GM12878 (cell line): Measurements from ENCODE around the gene ATP5PD. TPM values are rescaled to one million over a fixed set of nuclear protein-coding genes. Genes with fewer than 3 reads are reported as not detected.

Experiments
- ATAC-seq: fragments of 200-7000 bp; cut with Tn5 transposase; 3 replicates; pipeline ENCODE4 v1.9.1; 2020; ENCODE audit warnings: mild to moderate bottlenecking, moderate library complexity
- BruUV-seq: library from RNA; stranded (reverse); fragments of 400-500 nt; replicated peaks from 2 replicates; lab custom pipeline; 2021; lab: Mats Ljungman, UMichigan
- CTCF ChIA-PET: fragments of 300-600 bp; sonication (Branson Sonifier 250); formaldehyde crosslinking; extraction: SDS; loops from one replicate; lab custom pipeline; 2021; ENCODE audit warnings: inconsistent platforms; lab: Yijun Ruan, JAX
- POLR2A ChIA-PET: fragments of 350-600 bp; formaldehyde crosslinking; extraction: SDS; loops from one replicate; lab custom pipeline; 2021; ENCODE audit warnings: inconsistent platforms; lab: Charles Lee
- RAD21 ChIA-PET: fragments of 300-600 bp; sonication (Branson Sonifier 250); formaldehyde crosslinking; loops from one replicate; lab custom pipeline; 2023; ENCODE audit warnings: antibody characterized with exemption; ENCODE audit not compliant: unreplicated experiment; lab: Charles Lee
- SMC1A ChIA-PET: fragments of 300-600 bp; sonication (Branson Sonifier 250); formaldehyde crosslinking; loops from one replicate; lab custom pipeline; 2023; ENCODE audit not compliant: unreplicated experiment, uncharacterized antibody; lab: Charles Lee
- DNase-seq: peaks from one replicate; pipeline ENCODE4 v3.0.0-alpha.2; 2011; ENCODE audit warnings: low read depth, low spot score
- FAIRE-seq: peaks from 3 replicates; lab custom pipeline; 2011; peaks lifted over from hg19 to GRCh38; lab: Jason Lieb, UNC
- H2AFZ ChIP-seq: 2 replicates; pipeline ENCODE4 v1.6.0; 2011; ENCODE audit warnings: low read depth, low read length, control low read depth; ENCODE audit not compliant: control insufficient read depth
- H3K27ac ChIP-seq: 2 replicates; pipeline ENCODE4 v1.5.1; 2011; ENCODE audit warnings: control low read depth; ENCODE audit not compliant: control insufficient read depth, insufficient read depth
- H3K27me3 ChIP-seq, 2 experiments: replicated peaks in 1 of 2; 2 replicates each; pipeline versions ENCODE4 v1.6.0 to v1.6.1; 2011; ENCODE audit warnings: low read length in 1 of 2; ENCODE audit not compliant: control insufficient read depth in 2 of 2, insufficient read depth in 2 of 2
- H3K36me3 ChIP-seq, 2 experiments: 2 replicates each; pipeline ENCODE4 v1.5.1; 2011; ENCODE audit warnings: low read length in 1 of 2; ENCODE audit not compliant: control insufficient read depth in 2 of 2, insufficient read depth in 2 of 2
- H3K4me1 ChIP-seq: 2 replicates; pipeline ENCODE4 v1.6.1; 2011; ENCODE audit warnings: mild to moderate bottlenecking, low read length, moderate library complexity, mixed read lengths; ENCODE audit not compliant: control insufficient read depth, insufficient read depth
- H3K4me2 ChIP-seq: 2 replicates; pipeline ENCODE4 v1.6.0; 2011; ENCODE audit warnings: control low read depth; ENCODE audit not compliant: control insufficient read depth, insufficient read depth
- H3K4me3 ChIP-seq: fragments of 200-600 bp; sonication (generic); 2 replicates; pipeline ENCODE4 v1.5.1; 2016
- H3K79me2 ChIP-seq: 2 replicates; pipeline ENCODE4 v1.6.0; 2011; ENCODE audit warnings: low read length; ENCODE audit not compliant: control insufficient read depth, insufficient read depth
- H3K9ac ChIP-seq: 2 replicates; pipeline ENCODE4 v1.8.0; 2011; ENCODE audit warnings: low read length, control low read depth, mixed read lengths; ENCODE audit not compliant: control insufficient read depth, insufficient read depth
- H3K9me3 ChIP-seq: replicated peaks from 3 replicates; pipeline ENCODE4 v1.5.1; 2011; ENCODE audit warnings: mild to moderate bottlenecking, low read length; ENCODE audit not compliant: control insufficient read depth, insufficient read depth
- H4K20me1 ChIP-seq: 2 replicates; pipeline ENCODE4 v1.6.0; 2011; ENCODE audit not compliant: control insufficient read depth, insufficient read depth
- ASH2L ChIP-seq: fragments of 300-600, 200-600 bp; sonication (generic); IDR thresholded peaks from 2 replicates; pipeline ENCODE4 v1.6.1; 2017; ENCODE audit warnings: low read depth, mild to moderate bottlenecking, borderline replicate concordance
- BRCA1 ChIP-seq: IDR thresholded peaks from 2 replicates; pipeline ENCODE4 v1.6.1; 2011; ENCODE audit warnings: low read depth, low read length, improper control_type of control experiment
- ETV6 ChIP-seq, 2 experiments: fragments of 450-650 bp in 1 of 2; IDR thresholded peaks in 1 of 2; conservative IDR thresholded peaks in 1 of 2; 2 replicates each; pipeline ENCODE4 v1.6.1; 2014; ENCODE audit warnings: antibody characterized with exemption in 1 of 2, borderline replicate concordance in 1 of 2, low read depth in 1 of 2, mild to moderate bottlenecking in 1 of 2, moderate library complexity in 1 of 2
- FOXK2 ChIP-seq: fragments of 450-650 bp; IDR thresholded peaks from 2 replicates; pipeline ENCODE4 v1.6.1; 2017; ENCODE audit warnings: mild to moderate bottlenecking, moderate library complexity
- GABPA ChIP-seq: IDR thresholded peaks from 2 replicates; pipeline ENCODE4 v1.6.1; 2014; ENCODE audit warnings: antibody characterized with exemption, low read depth, mild to moderate bottlenecking, inconsistent platforms
- HCFC1 ChIP-seq: fragments of 150-350 bp; IDR thresholded peaks from 2 replicates; pipeline ENCODE4 v1.6.1; 2014; ENCODE audit warnings: low read length
- IKZF1 ChIP-seq: fragments of 450-650 bp; conservative IDR thresholded peaks from 2 replicates; pipeline ENCODE4 v1.6.1; 2017; ENCODE audit warnings: antibody characterized with exemption, mild to moderate bottlenecking
- MXI1 ChIP-seq: fragments of 150-350 bp; IDR thresholded peaks from 2 replicates; pipeline ENCODE4 v1.6.1; 2011; ENCODE audit warnings: low read depth, mild to moderate bottlenecking, inconsistent platforms, low read length, improper control_type of control experiment
- NFYA ChIP-seq: IDR thresholded peaks from 2 replicates; pipeline ENCODE4 v1.6.1; 2011; ENCODE audit warnings: low read depth, mild to moderate bottlenecking, low read length, improper control_type of control experiment, borderline replicate concordance
- NRF1 ChIP-seq: conservative IDR thresholded peaks from 2 replicates; pipeline ENCODE4 v1.6.1; 2011; ENCODE audit warnings: mild to moderate bottlenecking, low read depth, low read length, improper control_type of control experiment
- RB1 ChIP-seq: fragments of 450-650 bp; formaldehyde crosslinking; IDR thresholded peaks from 2 replicates; pipeline ENCODE4 v1.6.1; 2017; ENCODE audit warnings: mild to moderate bottlenecking, borderline replicate concordance
- RFX5 ChIP-seq: IDR thresholded peaks from 2 replicates; pipeline ENCODE4 v1.6.1; 2011; ENCODE audit warnings: low read depth, low read length, improper control_type of control experiment
- SPI1 ChIP-seq: IDR thresholded peaks from 2 replicates; pipeline ENCODE4 v1.6.1; 2011; ENCODE audit warnings: low read depth, mild to moderate bottlenecking, low read length, moderate library complexity, borderline replicate concordance; ENCODE audit not compliant: insufficient read depth
- ZNF207 ChIP-seq: fragments of 450-650 bp; IDR thresholded peaks from 2 replicates; pipeline ENCODE4 v1.6.1; 2014; ENCODE audit warnings: antibody characterized with exemption, mild to moderate bottlenecking, borderline replicate concordance
- WGBS: methylation state at CpG from one replicate; pipeline ENCODE4 v1.1.6; 2016; ENCODE audit warnings: low lambda C conversion rate; ENCODE audit not compliant: insufficient replicate concordance, insufficient coverage; ENCODE audit errors: missing lambda C conversion rate; 5-methylcytosine and 5-hydroxymethylcytosine counted together
- in situ Hi-C: fragments of 300-500 bp; cut with MboI; formaldehyde crosslinking; loops from 9 replicates; pipeline ENCODE4 v1.14.3; 2018; ENCODE audit warnings: mixed read lengths
- intact Hi-C: fragments of 100-400 bp; cut with micrococcal nuclease; formaldehyde crosslinking; loops from one replicate; pipeline ENCODE4 v1.14.2; 2022; ENCODE audit not compliant: unreplicated experiment
- polyA plus RNA-seq, 11 experiments: library from polyadenylated mRNA; depleted of rRNA in 4 of 11; unstranded in 6 of 11; stranded (reverse) in 5 of 11; fragments of >200 nt; fragmentation: Nextera tagmentation in 4 of 11; fragmentation: Illumina TruSeq in 1 of 11; extraction: Ambion mirVana in 4 of 11; extraction: Trizol in 1 of 11; gene quantifications; 1 replicate in 1 of 11; 2 replicates in 10 of 11; pipeline versions ENCODE4 v1.2.1 to v1.2.3, GENCODE V29; 2011 to 2016; ENCODE audit warnings: inconsistent platforms in 2 of 11, missing spikeins in 2 of 11, low read depth in 1 of 11
- total RNA-seq, 4 experiments: library from RNA; depleted of rRNA in 3 of 4; stranded (reverse); fragments of >200 nt in 3 of 4; fragmentation: Illumina TruSeq in 1 of 4; extraction: Trizol in 1 of 4; gene quantifications; 2 replicates each; pipeline versions ENCODE4 v1.2.1 to v1.2.3, GENCODE V29; 2013 to 2021
- TF ChIP-seq, protein P1 (sequence below): fragments of 450-650 bp; IDR thresholded peaks from 2 replicates; pipeline ENCODE4 v1.6.1; 2017; ENCODE audit warnings: mild to moderate bottlenecking, low read depth, inconsistent platforms; ENCODE audit not compliant: poor library complexity, severe bottlenecking
- TF ChIP-seq, protein P2 (sequence below): IDR thresholded peaks from 2 replicates; pipeline ENCODE4 v1.6.1; 2011; ENCODE audit warnings: low read depth, mild to moderate bottlenecking, low read length, moderate library complexity, borderline replicate concordance; ENCODE audit errors: extremely low read depth
- TF ChIP-seq, protein P3 (sequence below), 3 experiments: IDR thresholded peaks in 2 of 3; conservative IDR thresholded peaks in 1 of 3; 2 replicates each; pipeline ENCODE4 v1.5.1; 2011; ENCODE audit warnings: low read depth in 3 of 3, low read length in 3 of 3, mild to moderate bottlenecking in 3 of 3, control low read depth in 2 of 3, moderate library complexity in 2 of 3, inconsistent platforms in 1 of 3, mixed read lengths in 1 of 3; ENCODE audit not compliant: control insufficient read depth in 2 of 3, insufficient read depth in 1 of 3; ENCODE audit errors: extremely low read depth in 1 of 3

The ATP5PD gene
- total and polyA plus RNA-seq, 10 of the 15 experiments (the other 5 are each of a cell fraction or from before 2014, with no cell fraction given) = 172 to 772 (median 321) TPM

DNA sequence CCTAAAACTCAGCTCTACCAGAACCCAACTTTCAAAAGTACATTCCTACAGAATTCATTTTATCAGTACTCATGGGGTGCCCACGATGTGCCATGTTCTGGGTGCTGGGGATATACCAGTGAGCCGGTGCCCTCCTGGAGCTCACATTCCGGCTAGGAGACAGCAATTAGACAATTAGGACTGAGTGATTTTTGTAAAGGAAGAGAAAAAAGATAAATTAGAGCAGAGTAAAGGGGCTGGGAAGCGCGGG, 34.7 kb downstream of the ATP5PD start:
- SMC1A ChIA-PET = interaction anchor here (0.7 to 4.8 kb wide), 14 partner anchors 12 to 400 kb away, joined by 3 to 23 read pairs (median 4); partner anchors contain the start of gene NT5C
- Histone ChIP-seq H3K27me3 (no peaks in the 10 kb centered on the region; a peak in 1 of 4 replicates), H3K27ac (peak overlapping the region; percentile 67), H3K4me1 (peaks cover 8% of the 10 kb centered on the region), H3K36me3 (no peaks in the 10 kb centered on the region), H3K4me3 (peak overlapping the region; percentile 94; the same call in 1 of the 2 replicates), H2AFZ (peak overlapping the region; percentile 92), H4K20me1 (no peaks in the 10 kb centered on the region), H3K79me2 (peaks cover 14% of the 10 kb centered on the region), H3K9ac (peak overlapping the region; percentile 89), H3K4me2 (peak overlapping the region; percentile 84), H3K9me3 (no peaks in the 10 kb centered on the region)
- FAIRE-seq = no peak
- CTCF ChIA-PET = interaction anchor here (0.5 to 3.9 kb wide), 24 partner anchors 10 to 809 kb away, joined by 3 to 64 read pairs (median 4); partner anchors contain the start of genes MIF4GD and SLC16A5
- in situ Hi-C loops = no loop called here
- intact Hi-C loops = no loop called here
- WGBS = 84% methylated on average over 5 of the region's 5 CpGs
- POLR2A ChIA-PET = interaction anchor here (0.6 to 3.5 kb wide), 13 partner anchors 15 to 1841 kb away, joined by 3 to 11 read pairs (median 4); partner anchors contain the start of genes CDR2L and FDXR
- DNase-seq = no peak
- TF ChIP-seq SPI1 (no peak), ASH2L (no peak), NFYA (no peak), MXI1 (no peak), GABPA (no peak), RFX5 (no peak), ETV6 (conservative IDR thresholded peaks at IDR 0.05 in 1 of 2, IDR thresholded peaks at IDR 0.05 in 1 of 2; ENCODE audit: borderline replicate concordance in 1 of 2, low read depth in 1 of 2) (no peak), FOXK2 (no peak), BRCA1 (no peak), NRF1 (no peak), HCFC1 (no peak), RB1 (no peak), IKZF1 (no peak), ZNF207 (no peak)
- TF ChIP-seq, protein P1, sequence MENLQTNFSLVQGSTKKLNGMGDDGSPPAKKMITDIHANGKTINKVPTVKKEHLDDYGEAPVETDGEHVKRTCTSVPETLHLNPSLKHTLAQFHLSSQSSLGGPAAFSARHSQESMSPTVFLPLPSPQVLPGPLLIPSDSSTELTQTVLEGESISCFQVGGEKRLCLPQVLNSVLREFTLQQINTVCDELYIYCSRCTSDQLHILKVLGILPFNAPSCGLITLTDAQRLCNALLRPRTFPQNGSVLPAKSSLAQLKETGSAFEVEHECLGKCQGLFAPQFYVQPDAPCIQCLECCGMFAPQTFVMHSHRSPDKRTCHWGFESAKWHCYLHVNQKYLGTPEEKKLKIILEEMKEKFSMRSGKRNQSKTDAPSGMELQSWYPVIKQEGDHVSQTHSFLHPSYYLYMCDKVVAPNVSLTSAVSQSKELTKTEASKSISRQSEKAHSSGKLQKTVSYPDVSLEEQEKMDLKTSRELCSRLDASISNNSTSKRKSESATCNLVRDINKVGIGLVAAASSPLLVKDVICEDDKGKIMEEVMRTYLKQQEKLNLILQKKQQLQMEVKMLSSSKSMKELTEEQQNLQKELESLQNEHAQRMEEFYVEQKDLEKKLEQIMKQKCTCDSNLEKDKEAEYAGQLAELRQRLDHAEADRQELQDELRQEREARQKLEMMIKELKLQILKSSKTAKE = no peak
- TF ChIP-seq, protein P2, sequence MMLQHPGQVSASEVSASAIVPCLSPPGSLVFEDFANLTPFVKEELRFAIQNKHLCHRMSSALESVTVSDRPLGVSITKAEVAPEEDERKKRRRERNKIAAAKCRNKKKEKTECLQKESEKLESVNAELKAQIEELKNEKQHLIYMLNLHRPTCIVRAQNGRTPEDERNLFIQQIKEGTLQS = no peak
- TF ChIP-seq, protein P3, sequence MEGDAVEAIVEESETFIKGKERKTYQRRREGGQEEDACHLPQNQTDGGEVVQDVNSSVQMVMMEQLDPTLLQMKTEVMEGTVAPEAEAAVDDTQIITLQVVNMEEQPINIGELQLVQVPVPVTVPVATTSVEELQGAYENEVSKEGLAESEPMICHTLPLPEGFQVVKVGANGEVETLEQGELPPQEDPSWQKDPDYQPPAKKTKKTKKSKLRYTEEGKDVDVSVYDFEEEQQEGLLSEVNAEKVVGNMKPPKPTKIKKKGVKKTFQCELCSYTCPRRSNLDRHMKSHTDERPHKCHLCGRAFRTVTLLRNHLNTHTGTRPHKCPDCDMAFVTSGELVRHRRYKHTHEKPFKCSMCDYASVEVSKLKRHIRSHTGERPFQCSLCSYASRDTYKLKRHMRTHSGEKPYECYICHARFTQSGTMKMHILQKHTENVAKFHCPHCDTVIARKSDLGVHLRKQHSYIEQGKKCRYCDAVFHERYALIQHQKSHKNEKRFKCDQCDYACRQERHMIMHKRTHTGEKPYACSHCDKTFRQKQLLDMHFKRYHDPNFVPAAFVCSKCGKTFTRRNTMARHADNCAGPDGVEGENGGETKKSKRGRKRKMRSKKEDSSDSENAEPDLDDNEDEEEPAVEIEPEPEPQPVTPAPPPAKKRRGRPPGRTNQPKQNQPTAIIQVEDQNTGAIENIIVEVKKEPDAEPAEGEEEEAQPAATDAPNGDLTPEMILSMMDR (IDR thresholded peaks at IDR 0.05 in 2 of 3, conservative IDR thresholded peaks at IDR 0.05 in 1 of 3; ENCODE audit: control insufficient read depth in 2 of 3, extremely low read depth in 1 of 3, insufficient read depth in 1 of 3, low read depth in 3 of 3, low read length in 3 of 3) = no peak
- no peak for ATAC-seq
- BruUV-seq = TSS peak; percentile 73
- RAD21 ChIA-PET = interaction anchor here (0.5 to 5.4 kb wide), 9 partner anchors 20 to 277 kb away, joined by 3 to 35 read pairs (median 4); partner anchors contain the start of genes MIF4GD, SLC16A5 and SLC25A19
